Upper lobe of left lung (tissue), 4 donors: ENCODE data around the gene LAMB2.

Experiments
- CTCF ChIP-seq, 6 experiments: fragments of 450-650 bp in 4 of 6; fragments of 200-600 bp in 2 of 6; sonication (generic) in 2 of 6; IDR thresholded peaks; one replicate each; pipeline ENCODE4 v1.5.1; 2016 to 2019; ENCODE audit warnings: antibody characterized with exemption in 6 of 6
- EP300 ChIP-seq, 4 donors: sonication (generic); formaldehyde crosslinking; IDR thresholded peaks; one replicate each; pipeline ENCODE4 v1.5.1; 2017; ENCODE audit warnings: antibody characterized with exemption in 4 of 4, control low read depth in 2 of 4

GRCh38 chr3:49135499-49135898 is 2.6 kb upstream of the LAMB2 start:
- TF ChIP-seq CTCF (IDR thresholded peaks at IDR 0.05), result no peak
- TF ChIP-seq EP300 (IDR thresholded peaks at IDR 0.05), result no peak
